Suprapubic skin (tissue), 4 donors: Measurements from ENCODE around the gene MTURN.

ENCODE experiments used
- POLR2A ChIP-seq, 2 donors: fragments of 450-650 bp; IDR thresholded peaks; one replicate each; pipeline ENCODE4 v1.6.1; 2017; ENCODE audit warnings: antibody characterized with exemption in 2 of 2, mild to moderate bottlenecking in 2 of 2, moderate library complexity in 2 of 2
- POLR2AphosphoS5 ChIP-seq, 3 donors: sonication (generic); formaldehyde crosslinking; IDR thresholded peaks; one replicate each; pipeline ENCODE4 v1.6.1; 2017; ENCODE audit warnings: antibody characterized with exemption in 3 of 3
- TF ChIP-seq, protein P1 (sequence below), 2 donors: fragments of 200-600 bp in 1 of 2; fragments of 450-650 bp in 1 of 2; sonication (generic) in 1 of 2; IDR thresholded peaks; one replicate each; pipeline ENCODE4 v1.5.1; 2016 to 2019; ENCODE audit warnings: antibody characterized with exemption in 2 of 2, mild to moderate bottlenecking in 1 of 2, moderate library complexity in 1 of 2

GRCh38 chr7:30143748-30144251 lies 9.0 kb downstream of the MTURN start:
- TF ChIP-seq, protein P1, sequence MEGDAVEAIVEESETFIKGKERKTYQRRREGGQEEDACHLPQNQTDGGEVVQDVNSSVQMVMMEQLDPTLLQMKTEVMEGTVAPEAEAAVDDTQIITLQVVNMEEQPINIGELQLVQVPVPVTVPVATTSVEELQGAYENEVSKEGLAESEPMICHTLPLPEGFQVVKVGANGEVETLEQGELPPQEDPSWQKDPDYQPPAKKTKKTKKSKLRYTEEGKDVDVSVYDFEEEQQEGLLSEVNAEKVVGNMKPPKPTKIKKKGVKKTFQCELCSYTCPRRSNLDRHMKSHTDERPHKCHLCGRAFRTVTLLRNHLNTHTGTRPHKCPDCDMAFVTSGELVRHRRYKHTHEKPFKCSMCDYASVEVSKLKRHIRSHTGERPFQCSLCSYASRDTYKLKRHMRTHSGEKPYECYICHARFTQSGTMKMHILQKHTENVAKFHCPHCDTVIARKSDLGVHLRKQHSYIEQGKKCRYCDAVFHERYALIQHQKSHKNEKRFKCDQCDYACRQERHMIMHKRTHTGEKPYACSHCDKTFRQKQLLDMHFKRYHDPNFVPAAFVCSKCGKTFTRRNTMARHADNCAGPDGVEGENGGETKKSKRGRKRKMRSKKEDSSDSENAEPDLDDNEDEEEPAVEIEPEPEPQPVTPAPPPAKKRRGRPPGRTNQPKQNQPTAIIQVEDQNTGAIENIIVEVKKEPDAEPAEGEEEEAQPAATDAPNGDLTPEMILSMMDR (IDR thresholded peaks at IDR 0.05) = no peak
- TF ChIP-seq POLR2AphosphoS5 (IDR thresholded peaks at IDR 0.05) (no peak), POLR2A (IDR thresholded peaks at IDR 0.05) (no peak)
